GM20000 (cell line): ENCODE data around the gene SPC25.
"Not testable (repeated sequence)": the region's sequence is repeated elsewhere in the genome, so short reads cannot be mapped to it uniquely, and the experiment has no call there.

ENCODE experiments used
- DNase-seq: peaks from one replicate; pipeline ENCODE4 v3.0.0; 2012; ENCODE audit warnings: low spot score
- CTCF ChIP-seq: IDR thresholded peaks from 2 replicates; pipeline ENCODE4 v1.5.1; 2012; ENCODE audit warnings: mild to moderate bottlenecking, control low read depth; ENCODE audit errors: extremely low read depth, missing control alignments

SPC25 gene

DNA sequence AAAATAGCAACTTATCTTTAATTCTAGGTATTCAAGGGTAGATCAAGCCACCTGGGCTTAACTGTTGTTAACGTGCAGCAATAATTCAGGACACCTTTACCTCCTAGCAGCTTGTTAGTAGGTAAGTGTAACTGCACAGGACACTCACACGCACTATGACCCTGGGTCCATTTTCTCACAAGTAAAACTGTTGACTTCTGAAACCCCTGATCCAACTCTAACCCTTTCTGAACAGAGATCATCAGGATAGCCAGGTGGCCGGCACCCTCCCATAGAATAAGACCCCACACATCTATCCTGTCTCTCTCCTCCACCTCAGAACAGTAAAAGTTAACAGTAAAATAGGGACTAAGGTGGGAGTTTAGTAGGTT, 610 bp downstream of the SPC25 start:
- DNase-seq, result no peak
- no peak for TF ChIP-seq CTCF

- DNase-seq, result no peak
- TF ChIP-seq CTCF, result no peak
Observed at GRCh38 chr2:168884975-168885374, 5.3 kb downstream of the SPC25 start.

GRCh38 chr2:168882163-168882562, 8.1 kb downstream of the SPC25 start:
- DNase-seq, result not testable (repeated sequence)

- no peak for TF ChIP-seq CTCF
Observed at GRCh38 chr2:168874368-168875054, 15.7 kb downstream of the SPC25 start.

GRCh38 chr2:168870824-168871223, 19.4 kb downstream of the SPC25 start:
- DNase-seq, result not testable (repeated sequence)

More at GRCh38 chr2:168874368-168875054, 15.7 kb downstream of the SPC25 start:
- DNase-seq, result no peak

GRCh38 chr2:168870369-168870768, 19.9 kb downstream of the SPC25 start:
- DNase-seq, result not testable (repeated sequence)

DNA sequence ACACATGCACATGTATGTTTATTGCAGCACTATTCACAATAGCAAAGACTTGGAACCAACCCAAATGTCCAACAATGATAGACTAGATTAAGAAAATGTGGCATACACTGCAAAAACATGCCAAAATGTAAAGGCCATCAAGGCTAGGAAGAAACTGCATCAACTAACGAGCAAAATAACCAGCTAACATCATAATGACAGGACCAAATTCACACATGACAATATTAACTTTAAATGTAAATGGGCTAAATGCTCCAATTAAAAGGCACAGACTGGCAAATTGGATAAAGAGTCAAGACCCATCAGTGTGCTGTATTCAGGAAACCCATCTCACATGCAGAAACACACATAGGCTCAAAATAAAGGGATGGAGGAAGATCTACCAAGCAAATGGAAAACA, 23.1 kb downstream of the SPC25 start:
- DNase-seq, result not testable (repeated sequence)

- TF ChIP-seq CTCF, result no peak
- no peak for DNase-seq
Observed at GRCh38 chr2:168858146-168858545, 32.1 kb downstream of the SPC25 start.

DNA sequence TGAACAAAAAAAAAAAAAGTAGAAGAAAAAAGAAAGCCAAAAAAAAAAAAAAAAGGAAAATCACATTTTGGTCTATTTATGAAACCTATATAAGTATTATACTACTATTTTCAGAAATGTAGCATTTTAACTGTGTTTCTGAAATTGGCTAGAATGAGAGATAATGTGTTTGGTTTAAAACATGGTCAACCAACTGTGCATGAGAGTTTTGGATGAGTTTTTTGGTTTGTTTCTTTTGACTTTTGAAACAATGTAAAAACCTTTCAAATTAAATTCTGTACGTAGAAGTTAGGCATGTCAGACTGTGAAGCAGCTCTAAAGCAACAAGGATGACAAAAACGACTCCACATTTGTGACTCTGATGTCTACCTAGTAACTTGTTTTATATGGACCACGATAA, 34.6 kb downstream of the SPC25 start:
- no peak for TF ChIP-seq CTCF

GRCh38 chr2:168854651-168855050, 35.6 kb downstream of the SPC25 start:
- TF ChIP-seq CTCF, result no peak
- DNase-seq, result no peak

More for the DNA sequence above, 34.6 kb downstream of the SPC25 start:
- DNase-seq, result no peak
